Dedifferentiated amniotic fluid mesenchymal stem cell (primary cell): Measurements from ENCODE around the gene SUSD2.
"Not testable (repeated sequence)": the region's sequence is repeated elsewhere in the genome, so short reads cannot be mapped to it uniquely, and the experiment has no call there.

Experiments
- DNase-seq: peaks from one replicate; pipeline ENCODE4 v3.0.0-alpha.2; 2016; ENCODE audit errors: extremely low spot score

The SUSD2 gene, protein sequence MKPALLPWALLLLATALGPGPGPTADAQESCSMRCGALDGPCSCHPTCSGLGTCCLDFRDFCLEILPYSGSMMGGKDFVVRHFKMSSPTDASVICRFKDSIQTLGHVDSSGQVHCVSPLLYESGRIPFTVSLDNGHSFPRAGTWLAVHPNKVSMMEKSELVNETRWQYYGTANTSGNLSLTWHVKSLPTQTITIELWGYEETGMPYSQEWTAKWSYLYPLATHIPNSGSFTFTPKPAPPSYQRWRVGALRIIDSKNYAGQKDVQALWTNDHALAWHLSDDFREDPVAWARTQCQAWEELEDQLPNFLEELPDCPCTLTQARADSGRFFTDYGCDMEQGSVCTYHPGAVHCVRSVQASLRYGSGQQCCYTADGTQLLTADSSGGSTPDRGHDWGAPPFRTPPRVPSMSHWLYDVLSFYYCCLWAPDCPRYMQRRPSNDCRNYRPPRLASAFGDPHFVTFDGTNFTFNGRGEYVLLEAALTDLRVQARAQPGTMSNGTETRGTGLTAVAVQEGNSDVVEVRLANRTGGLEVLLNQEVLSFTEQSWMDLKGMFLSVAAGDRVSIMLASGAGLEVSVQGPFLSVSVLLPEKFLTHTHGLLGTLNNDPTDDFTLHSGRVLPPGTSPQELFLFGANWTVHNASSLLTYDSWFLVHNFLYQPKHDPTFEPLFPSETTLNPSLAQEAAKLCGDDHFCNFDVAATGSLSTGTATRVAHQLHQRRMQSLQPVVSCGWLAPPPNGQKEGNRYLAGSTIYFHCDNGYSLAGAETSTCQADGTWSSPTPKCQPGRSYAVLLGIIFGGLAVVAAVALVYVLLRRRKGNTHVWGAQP

DNA sequence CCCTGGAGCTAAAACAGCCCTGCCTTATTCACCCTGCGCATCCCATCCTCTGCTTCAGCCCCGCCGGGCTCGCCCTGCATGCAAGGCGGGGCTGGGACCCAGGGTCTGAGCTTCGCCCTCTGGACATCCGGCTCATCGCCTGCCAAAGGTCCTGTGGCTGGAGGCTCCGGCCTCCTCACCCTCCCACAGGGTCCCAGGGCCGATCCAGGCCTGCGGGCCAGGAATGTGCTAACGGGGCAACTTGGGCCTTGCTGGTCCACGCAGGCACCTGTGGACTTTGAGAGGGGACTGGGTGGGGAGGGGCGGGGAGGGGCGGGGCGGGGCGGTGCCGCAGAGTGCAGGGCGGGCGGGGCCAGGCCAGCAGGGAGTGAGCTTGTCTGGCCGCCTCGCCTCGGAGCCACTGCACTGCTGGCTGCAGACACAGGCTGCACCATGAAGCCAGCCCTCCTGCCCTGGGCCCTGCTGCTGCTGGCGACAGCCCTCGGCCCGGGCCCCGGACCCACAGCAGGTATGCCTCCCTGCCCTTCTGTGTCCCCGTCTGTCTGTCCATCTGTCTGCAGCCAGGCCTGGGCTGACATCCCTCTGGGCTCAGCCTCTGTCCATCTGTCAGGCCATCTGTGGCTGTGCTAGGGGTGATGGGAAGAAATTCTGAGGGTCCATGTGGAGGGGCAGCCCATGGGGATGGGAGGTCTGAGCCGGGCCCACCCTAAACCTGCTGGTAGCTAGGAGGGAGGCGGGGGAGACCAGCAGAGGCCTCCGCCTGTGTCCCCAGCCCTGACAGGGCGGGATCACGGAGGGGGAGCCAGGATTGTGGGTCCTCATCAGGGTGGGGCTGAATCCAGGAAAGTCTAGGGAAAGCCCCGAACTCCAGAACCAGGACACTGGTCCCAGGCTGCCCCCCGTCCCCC is at the start of gene SUSD2:
TSS of gene SUSD2 (plus strand) at position 400 of the 908 bp plus-strand sequence. CDS start at position 433, 33 bp downstream.
- no peak for DNase-seq

DNA sequence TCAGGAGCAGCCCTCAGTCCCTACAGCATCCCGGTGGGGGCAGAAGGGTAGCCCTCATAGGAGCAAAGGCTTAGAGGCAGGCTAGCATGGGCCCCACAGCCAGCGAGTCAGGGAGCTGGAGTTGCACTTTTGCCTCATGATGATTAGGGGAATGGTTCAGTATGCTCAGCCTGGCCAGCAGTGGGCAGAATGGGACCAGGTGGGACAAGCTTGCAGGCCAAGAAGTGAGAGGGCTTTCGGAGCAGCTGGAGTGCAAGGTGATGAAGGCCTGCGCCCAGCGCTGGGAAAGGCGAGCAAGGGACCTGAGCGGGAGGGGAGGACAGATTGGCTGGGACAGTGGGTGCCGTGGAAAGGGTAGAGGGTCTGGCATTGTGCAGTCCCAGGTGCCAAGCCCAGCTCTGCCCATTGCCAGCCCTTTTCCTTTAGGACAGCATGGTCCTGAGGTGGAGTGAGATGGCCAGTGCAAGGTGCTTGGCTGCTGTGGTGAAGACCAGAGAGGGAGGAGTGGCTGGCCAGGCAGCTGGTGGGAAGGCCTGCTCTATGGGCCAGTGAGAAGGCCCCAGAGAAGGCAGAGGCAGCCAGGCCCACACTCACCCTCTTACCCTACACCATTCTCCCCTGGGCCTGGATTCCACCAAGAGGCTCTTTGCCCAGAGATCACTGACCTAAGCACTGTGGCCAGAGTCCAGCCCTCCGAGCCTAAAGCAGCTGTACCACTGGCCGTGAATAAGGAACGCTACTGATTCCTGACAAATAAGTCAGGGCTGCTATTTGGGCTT is 47.9 kb upstream of the SUSD2 start:
- DNase-seq: no peak

DNA sequence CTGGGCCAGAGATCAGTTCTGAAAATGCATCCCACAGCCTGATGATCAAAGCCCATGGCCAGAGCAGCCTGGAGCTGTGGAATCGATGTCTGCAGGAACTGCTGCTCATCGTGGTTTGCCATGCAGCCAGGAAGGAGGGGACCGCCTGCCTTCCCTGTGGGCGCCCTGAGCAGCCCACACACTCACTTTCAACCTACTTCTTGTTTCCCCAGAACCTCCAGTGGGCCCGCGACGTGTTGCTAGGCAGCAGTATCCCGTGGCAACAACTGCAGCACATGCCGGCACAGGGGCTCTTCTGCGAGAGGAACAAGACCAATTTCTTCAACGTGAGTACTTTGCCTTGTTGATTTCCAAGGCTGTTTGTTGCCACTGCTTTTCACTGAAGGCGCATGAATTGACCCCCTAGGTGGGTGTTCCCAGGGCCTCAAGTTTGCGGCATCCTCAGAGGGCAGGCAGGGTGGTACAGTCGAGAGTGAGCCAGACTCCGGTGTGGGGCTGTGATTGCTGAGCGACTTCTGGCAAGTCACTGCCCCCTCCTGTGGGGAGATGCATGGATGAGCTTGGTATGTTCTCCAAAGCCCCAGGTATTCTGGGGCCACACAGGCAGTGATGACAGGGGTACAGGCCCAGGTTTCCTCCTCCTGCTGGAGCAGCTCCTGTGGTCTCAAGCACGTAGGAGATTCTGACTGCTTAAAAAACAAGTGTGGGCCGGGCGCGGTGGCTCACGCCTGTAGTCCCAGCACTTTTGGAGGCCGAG is 47.0 kb upstream of the SUSD2 start:
- no peak for DNase-seq

DNA sequence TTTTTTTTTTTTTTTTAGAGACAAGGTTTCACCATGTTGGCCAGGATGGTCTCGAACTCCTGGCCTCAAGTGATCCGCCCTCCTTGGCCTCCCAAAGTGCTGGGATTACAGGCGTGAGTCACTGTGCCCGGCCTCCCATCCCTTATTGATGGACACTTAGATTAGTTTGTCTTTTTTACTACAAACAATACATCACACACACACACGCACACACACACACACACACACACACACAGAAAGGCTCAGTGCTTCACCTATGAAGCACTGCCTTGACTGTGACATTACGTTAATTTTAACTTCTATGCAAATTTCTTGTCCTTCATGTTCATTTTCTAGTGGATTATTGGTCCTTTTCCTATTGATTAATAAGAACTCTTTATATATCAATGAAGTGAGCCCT is 44.8 kb upstream of the SUSD2 start:
- DNase-seq: not testable (repeated sequence)

DNA sequence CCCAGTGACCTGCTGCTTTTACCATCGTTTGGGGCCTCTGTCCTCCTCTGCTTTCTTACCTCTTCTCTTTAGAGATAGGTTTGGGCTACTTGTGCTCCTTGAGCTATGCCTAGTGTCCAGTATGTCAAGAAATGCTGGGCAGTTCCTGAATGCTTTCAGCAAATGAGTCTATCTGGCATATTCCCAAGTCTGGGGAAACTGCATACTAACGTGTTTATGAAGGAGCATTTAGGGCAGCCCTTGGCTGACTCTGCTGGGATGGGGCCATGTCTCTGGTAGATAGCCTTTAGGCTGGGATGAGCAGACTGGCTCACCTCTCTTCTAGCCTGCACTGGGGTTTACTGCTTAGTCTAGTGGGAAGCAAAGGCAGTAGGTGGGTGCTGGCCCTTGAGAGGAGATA is 43.7 kb upstream of the SUSD2 start:
- peak; percentile 49 for DNase-seq

DNA sequence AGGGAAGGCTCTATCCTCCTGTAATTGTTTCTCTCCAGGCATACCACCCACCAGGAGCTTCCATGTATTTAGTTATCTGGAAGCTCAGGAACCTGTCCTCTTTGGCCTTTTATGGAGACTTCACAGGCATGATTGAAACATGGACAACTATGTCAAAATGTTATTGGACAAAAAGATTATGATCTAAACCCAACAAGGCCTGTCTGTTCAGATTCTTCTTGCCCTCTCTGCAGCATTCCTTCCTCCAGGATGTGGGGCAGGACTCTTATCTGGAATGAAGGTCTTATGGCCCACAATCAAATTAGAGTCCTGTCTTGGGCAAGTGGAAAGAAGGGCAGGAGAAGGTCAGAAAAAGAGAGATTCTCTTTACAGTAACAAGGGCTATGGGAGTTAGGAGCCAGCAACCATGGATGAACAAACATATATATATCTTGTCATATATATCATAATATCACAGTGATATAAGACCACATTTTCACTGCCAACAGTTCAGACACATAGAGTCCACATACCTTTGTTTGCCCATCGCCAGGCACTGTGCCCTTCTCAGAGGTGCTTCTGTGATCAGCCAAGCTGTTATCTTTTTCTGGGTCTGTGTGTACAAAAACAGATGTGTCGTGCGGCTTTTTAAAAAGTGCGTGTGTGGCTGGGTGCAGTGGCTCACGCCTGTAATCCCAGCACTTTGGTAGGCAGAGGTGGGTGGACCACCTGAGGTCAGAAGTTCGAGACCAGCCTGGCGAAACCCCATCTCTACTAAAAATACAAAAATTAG is 42.5 kb upstream of the SUSD2 start:
- DNase-seq: no peak

DNA sequence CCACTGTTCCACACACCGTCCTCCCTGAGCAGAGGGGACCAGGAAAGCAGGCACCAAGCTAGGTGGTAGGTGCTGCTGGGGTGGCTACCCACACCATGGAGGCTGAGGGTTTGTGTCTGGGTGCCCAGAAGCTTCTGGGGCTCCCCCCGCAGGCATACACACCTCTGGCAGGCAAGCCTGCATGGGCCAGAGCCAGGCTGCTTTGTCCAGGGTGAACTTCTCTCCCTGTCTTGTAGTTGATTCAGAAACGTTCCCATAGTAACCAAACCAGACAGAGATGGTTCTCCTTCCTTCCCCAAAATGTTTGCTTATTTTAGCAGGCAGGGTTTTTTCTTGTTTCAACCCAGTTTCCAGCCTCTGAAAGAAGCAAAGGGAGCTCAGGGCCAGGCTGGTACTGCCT is 40.9 kb upstream of the SUSD2 start:
- DNase-seq: no peak

DNA sequence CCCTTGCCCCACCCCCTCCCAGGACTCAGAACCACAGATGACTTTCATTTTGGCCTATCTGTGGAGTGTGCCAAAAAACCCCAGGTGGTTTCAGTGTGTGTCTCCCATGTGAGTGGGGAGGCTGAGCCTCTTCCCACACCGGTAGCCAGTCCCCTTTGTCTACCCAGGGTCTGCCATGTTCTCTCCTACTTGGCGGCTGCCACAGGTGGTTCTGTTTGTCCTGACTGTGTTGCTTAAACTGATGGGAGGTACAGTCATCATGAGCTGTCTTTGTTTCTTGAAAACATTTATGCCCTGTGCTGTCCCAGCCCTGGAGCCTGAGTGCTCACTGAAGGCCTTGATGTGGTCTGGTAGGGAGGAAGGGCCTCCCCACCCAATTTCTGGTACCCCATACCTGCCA is 39.7 kb upstream of the SUSD2 start:
- no peak for DNase-seq

DNA sequence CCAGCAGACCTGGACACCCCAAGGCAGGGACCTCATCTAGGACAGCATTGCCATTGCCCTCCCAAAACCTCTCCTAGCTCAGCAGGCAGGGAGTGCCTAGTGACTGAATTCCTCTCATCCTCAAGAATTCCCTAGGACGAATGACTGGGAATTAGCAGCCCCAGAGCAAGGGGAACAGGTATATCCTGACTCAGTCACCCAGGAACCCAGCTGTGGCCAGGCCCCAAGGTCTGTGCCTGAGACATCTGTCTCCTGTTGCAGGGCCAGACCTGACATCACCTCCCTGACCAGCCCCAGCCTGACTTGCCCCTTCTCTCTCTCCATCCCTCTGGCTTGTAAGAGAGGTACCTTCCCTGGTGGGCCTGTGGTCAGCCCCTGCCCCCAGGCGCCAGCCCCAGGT is 39.0 kb upstream of the SUSD2 start:
- DNase-seq: no peak

DNA sequence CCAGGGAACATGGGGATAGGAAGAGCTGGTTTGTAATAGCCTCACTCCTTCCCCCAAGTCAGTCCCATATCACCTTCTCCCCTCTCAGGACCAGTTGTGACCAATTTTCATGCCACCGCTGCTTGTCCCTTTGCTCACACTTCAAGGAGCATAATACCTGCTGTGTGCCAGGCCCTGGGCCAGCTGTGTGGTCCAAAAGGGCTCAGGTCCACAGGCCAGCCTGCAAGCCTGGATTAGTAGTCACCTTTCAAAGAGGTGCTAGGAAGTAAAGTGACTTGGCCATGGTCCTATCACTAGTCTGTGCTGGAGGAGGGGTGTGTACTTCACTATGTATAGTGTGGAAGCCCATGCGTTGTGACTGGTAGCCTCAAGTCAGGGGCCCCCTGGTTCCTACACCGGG is 38.5 kb upstream of the SUSD2 start:
- no peak for DNase-seq

DNA sequence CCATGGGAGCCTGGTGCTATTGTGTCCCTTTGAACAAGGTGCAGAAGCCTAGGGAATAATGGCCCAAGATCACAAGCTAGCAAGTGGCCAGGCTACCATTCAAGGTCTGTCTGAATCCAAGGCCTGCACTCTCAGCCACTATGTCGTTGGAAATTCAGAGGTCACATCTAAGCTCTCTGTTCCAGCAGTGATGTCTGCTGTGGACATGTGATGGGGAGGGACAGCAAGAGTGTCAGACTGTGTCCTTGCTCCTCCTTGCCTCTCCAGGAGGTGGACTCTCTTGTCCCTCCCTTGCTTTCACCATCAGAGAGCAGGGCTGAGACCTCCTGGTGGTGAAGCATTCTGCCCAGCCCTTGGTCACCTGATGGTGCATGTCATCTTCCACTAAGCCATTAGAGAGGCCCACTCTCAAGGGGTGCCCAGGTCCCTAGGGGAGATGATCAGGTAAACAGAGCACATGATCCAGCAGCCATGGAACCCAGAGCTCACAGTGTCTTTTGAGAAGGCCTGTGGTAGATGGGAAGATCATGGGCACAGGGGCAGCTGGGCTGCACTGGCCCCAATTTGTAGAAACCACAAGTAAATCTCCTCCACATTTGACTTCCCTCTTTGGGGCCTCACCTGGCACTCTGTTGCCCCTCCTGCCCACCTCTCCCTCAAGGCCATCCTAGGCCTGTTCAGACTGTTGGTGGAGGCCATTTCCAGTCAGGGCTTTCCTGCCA is 37.1 kb upstream of the SUSD2 start:
- no peak for DNase-seq

DNA sequence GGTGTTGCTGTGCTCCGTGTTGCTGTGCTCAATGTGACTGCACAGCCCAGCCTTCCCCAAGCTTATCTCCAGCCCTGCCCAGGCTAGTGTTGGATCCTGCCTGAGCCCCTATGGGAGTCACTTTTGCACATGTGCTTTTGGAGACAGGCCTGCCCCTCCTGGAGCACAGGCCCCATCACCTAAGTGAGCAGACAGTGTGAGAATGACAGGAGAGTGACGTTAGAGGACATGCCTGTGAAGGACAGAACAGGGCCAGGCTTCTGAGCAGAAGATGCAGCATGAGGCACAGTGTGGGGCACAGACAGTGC is 36.6 kb upstream of the SUSD2 start:
- DNase-seq: no peak

DNA sequence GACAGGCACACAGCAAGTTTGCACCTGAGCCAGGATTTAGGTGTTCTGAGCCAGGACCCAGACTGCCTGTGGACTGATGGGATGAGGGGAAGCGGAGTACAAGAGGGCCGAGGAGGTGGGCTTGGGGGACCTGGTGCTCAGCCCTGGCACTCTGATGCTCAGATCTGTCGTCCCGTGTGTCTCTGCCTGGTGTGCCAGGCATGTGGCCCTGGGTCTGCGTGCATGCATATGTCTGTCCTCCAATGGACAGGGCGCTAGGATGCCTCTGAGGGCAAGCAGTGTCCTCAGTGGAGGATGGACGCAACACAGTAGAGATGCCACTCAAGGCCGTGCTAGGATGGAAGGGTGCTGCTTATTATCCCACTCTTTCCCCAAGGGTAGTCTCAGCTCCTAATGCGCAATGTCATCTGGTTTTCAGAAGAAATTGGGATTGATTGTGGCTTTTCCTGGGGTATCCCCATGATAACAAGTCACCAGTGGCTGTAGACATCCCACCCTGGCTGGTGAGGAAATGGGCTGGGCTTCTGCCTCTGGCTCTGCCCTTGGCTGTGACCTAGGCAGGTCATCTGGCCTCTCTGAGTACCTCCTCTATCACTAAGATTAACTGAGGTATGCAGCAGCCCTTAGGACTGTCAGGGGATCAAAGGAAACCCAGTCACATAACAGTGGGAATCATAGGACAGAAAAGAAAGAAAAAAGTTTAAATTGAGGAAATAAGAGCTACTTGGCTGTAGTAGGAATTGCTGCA is 35.7 kb upstream of the SUSD2 start:
- no peak for DNase-seq

DNA sequence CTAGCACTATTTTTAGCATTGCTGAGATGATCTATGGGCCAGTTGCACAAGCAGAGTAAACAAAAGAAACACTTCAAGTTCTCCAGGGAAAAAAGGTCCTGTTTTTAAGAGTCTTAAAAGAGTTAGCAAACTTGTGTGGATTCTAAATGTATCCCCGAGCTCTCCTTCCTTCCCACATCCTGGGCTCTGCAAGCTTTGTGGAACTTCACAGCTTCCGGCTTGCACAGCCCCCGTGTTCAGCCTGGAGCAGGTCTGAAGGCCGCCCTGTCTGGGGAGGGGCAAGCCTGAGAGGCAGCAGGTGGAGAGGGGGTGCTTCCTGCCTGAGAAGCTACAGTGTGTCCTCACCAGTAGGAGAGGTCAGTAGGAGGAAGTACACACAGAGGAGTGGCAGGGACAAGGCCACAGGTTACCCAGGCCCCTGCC is 35.1 kb upstream of the SUSD2 start:
- peak; percentile 45 for DNase-seq

DNA sequence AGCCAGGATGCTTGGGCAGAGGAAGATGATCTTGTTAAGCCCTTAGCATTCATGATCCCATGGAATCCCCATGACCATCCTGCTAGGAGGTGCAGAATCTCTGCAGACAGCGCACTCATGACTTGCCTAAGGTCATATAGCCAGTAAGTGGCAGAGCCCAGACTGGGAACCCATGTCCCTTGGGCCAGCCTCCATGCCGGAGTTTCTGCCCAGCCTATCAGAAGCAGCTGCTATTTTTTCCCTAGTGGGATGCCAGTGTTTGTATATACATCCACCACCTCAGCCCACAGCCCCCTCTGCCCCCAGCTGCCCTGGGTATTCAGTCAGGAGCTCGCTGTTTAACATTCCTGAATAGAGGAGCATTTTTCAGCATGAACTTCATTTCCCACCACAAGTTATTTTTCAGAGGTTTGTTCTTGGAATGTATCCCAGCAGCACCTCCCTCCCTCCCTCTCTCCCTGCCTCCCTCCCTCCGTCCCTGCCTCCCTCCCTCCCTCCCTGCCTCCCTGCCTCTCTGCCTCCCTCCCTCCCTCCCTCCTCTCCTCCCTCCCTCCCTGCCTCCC is 34.4 kb upstream of the SUSD2 start:
- DNase-seq: peak; percentile 57

DNA sequence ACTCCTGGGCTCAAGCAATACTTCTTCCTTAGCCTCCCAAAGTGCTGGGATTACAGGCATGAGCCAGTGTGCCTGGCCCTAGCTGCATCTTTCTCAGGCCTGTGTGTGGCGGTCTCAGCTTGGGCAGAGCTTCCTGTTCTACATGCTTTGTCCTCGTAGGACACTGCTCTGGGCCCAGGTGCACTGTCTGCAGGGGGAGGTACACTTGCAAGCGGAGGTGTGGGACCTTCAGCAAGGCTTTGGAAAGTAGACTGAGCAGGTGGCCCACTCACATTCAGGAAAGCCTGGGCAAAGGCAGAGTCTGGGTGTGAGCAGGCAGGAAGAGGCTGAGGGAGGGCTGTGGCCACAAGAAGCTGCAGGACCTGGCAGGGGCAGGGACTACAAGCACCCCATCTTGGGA is 33.6 kb upstream of the SUSD2 start:
- no peak for DNase-seq

DNA sequence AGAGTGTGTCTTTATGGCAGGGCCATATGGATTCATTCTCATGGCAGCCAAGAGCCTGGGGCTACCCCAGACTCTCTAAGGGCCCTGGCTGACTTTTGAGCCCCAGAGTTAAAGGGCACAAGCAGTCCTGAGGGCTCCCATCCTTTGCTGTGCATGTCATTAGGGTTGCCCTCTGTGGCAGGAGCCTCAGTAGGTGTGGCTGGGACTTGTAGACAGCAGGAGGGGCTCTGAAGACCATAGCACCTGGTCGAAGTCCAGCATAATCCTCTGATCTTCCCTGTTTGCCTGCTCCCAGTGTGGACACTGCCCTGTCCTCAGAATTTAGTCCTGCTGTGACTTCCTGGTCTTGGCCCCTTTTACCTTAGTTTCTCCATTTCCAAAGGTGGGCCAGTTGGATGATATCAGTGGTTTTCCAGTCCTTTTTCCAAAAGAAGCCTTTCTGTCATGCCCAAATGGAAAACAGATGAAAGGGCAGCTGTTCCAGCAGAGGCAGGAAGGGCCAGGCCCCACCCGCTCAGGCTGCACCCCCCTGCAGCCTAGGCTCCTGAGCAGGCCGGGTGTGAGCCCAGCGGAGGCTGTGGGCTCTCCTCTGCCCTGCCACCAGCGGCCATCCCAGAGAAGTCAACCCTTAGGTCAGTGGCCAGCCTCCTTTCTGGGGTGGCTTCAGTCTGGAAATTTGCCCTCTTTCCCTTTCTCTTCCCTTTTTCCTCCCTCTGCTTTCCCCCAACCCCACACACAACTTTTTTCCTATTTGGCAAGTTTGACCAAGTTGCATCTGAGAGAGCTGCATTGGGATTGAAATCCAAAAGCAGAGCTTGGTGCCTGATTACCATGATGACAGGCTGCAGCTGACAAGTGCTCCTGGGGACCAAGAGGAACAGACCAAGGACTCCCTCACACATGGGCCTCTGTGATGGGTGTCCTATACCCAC is 32.8 kb upstream of the SUSD2 start:
- DNase-seq: no peak
